ENCODE measurements around the gene C3orf52. TPM values are rescaled to one million over a fixed set of nuclear protein-coding genes. Genes with fewer than 3 reads are reported as not detected.

The C3orf52 gene
- polyA plus RNA-seq, 1 donor from 2014 or later: 0.21 TPM

DNA sequence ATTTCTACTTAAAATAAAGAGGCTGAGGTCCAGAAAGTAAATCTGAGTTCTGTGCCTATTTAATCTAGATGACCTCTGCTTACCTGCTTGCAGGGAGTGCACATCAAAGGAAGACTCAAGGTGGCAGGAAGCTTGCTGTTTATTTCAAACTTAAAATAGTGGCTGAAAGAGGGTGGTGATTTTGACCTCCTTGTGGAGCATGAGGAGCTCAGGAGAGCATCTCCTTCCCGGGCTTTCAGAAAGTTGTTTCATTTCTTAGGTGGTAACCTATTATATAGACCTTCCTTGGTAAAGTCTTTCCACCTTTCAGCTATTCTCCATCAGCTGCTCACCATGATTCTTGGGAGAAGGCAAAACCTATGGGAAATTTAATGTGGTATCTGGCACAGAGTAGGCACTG lies 46.4 kb downstream of the C3orf52 start:
- Histone ChIP-seq H3K9ac (ENCODE audit: low read length) (no peak overlapping the region), H3K9me3 (ENCODE audit: low read length) (no peaks in the 10 kb centered on the region), H3K4me3 (ENCODE audit: low read length) (no peak overlapping the region), H3K4me2 (ENCODE audit: low read length) (no peak overlapping the region), H3K36me3 (ENCODE audit: insufficient read depth, low read length) (no peaks in the 10 kb centered on the region), H2AFZ (ENCODE audit: low read depth, low read length) (no peak overlapping the region), H3F3A (ENCODE audit: insufficient read depth, low read length, poor library complexity, severe bottlenecking) (no peaks in the 10 kb centered on the region), H4K20me1 (ENCODE audit: insufficient read depth) (no peaks in the 10 kb centered on the region), H3K27me3 (ENCODE audit: insufficient read depth, low read depth, low read length) (no peaks in the 10 kb centered on the region), H3K9me2 (ENCODE audit: insufficient read depth, low read length) (no peaks in the 10 kb centered on the region), H3K27ac (ENCODE audit: low read length) (no peak overlapping the region), H3K79me2 (replicated peaks; ENCODE audit: insufficient read depth, low read length) (no peaks in the 10 kb centered on the region)
- TF ChIP-seq EP300 (conservative IDR thresholded peaks at IDR 0.05; ENCODE audit: poor library complexity, severe bottlenecking) (no peak), EZH2 (IDR thresholded peaks at IDR 0.05; ENCODE audit: borderline replicate concordance, insufficient read depth, low read length, poor library complexity, severe bottlenecking) (no peak), CTCF (IDR thresholded peaks at IDR 0.05; ENCODE audit: poor library complexity, severe bottlenecking) (no peak), RAD21 (conservative IDR thresholded peaks at IDR 0.05) (no peak), SMC3 (conservative IDR thresholded peaks at IDR 0.05; ENCODE audit: poor library complexity) (no peak), POLR2AphosphoS5 (IDR thresholded peaks at IDR 0.05) (no peak), TAF1 (IDR thresholded peaks at IDR 0.05; ENCODE audit: low read depth) (no peak), MXI1 (conservative IDR thresholded peaks at IDR 0.05; ENCODE audit: poor library complexity, severe bottlenecking) (no peak)
- TF ChIP-seq, protein P1, sequence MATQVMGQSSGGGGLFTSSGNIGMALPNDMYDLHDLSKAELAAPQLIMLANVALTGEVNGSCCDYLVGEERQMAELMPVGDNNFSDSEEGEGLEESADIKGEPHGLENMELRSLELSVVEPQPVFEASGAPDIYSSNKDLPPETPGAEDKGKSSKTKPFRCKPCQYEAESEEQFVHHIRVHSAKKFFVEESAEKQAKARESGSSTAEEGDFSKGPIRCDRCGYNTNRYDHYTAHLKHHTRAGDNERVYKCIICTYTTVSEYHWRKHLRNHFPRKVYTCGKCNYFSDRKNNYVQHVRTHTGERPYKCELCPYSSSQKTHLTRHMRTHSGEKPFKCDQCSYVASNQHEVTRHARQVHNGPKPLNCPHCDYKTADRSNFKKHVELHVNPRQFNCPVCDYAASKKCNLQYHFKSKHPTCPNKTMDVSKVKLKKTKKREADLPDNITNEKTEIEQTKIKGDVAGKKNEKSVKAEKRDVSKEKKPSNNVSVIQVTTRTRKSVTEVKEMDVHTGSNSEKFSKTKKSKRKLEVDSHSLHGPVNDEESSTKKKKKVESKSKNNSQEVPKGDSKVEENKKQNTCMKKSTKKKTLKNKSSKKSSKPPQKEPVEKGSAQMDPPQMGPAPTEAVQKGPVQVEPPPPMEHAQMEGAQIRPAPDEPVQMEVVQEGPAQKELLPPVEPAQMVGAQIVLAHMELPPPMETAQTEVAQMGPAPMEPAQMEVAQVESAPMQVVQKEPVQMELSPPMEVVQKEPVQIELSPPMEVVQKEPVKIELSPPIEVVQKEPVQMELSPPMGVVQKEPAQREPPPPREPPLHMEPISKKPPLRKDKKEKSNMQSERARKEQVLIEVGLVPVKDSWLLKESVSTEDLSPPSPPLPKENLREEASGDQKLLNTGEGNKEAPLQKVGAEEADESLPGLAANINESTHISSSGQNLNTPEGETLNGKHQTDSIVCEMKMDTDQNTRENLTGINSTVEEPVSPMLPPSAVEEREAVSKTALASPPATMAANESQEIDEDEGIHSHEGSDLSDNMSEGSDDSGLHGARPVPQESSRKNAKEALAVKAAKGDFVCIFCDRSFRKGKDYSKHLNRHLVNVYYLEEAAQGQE (IDR thresholded peaks at IDR 0.05; ENCODE audit: borderline replicate concordance): no peak

- Histone ChIP-seq H3K27me3 (ENCODE audit: insufficient read depth, low read depth, low read length) (no peaks in the 10 kb centered on the region), H3K36me3 (ENCODE audit: insufficient read depth, low read length) (no peaks in the 10 kb centered on the region), H2AFZ (ENCODE audit: low read depth, low read length) (no peak within 1 kb of the TSS), H3K4me3 (ENCODE audit: low read length) (no peak within 1 kb of the TSS), H3K9me2 (ENCODE audit: insufficient read depth, low read length) (no peaks in the 10 kb centered on the region), H3K79me2 (replicated peaks; ENCODE audit: insufficient read depth, low read length) (no peaks in the 10 kb centered on the region), H3K9ac (ENCODE audit: low read length) (no peak within 1 kb of the TSS), H3K27ac (ENCODE audit: low read length) (no peak within 1 kb of the TSS), H3K9me3 (ENCODE audit: low read length) (no peaks in the 10 kb centered on the region), H3F3A (ENCODE audit: insufficient read depth, low read length, poor library complexity, severe bottlenecking) (no peaks in the 10 kb centered on the region), H4K20me1 (ENCODE audit: insufficient read depth) (no peaks in the 10 kb centered on the region), H3K4me2 (ENCODE audit: low read length) (no peak within 1 kb of the TSS)
- no peak for TF ChIP-seq POLR2AphosphoS5 (IDR thresholded peaks at IDR 0.05)
- no peak for TF ChIP-seq EZH2 (IDR thresholded peaks at IDR 0.05; ENCODE audit: borderline replicate concordance, insufficient read depth, low read length, poor library complexity, severe bottlenecking)
- no peak for TF ChIP-seq TAF1 (IDR thresholded peaks at IDR 0.05; ENCODE audit: low read depth)
- no peak for TF ChIP-seq CTCF (IDR thresholded peaks at IDR 0.05; ENCODE audit: poor library complexity, severe bottlenecking)
- TF ChIP-seq SMC3 (conservative IDR thresholded peaks at IDR 0.05; ENCODE audit: poor library complexity): no peak
- TF ChIP-seq EP300 (conservative IDR thresholded peaks at IDR 0.05; ENCODE audit: poor library complexity, severe bottlenecking): no peak
- TF ChIP-seq RAD21 (conservative IDR thresholded peaks at IDR 0.05): no peak
- no peak for TF ChIP-seq MXI1 (conservative IDR thresholded peaks at IDR 0.05; ENCODE audit: poor library complexity, severe bottlenecking)
- TF ChIP-seq, protein P1 (IDR thresholded peaks at IDR 0.05; ENCODE audit: borderline replicate concordance): no peak
Measured at GRCh38 chr3:112132975-112133448, 46.8 kb downstream of the C3orf52 start, which contains the start of gene GCSAM. GCSAM (minus strand) TSS chr3:112133248; CDS start chr3:112133120, 128 bp downstream.
